Breast epithelium (tissue), 4 donors: ENCODE results near the gene HSPB8. TPM values are rescaled to one million over a fixed set of nuclear protein-coding genes. Genes with fewer than 3 reads are reported as not detected.

Experiments used
- DNase-seq, 2 donors: peaks; one replicate each; pipeline ENCODE4 v3.0.0-alpha.2; 2019; ENCODE audit warnings: low spot score in 2 of 2
- H3K27ac ChIP-seq, 2 donors: fragments of 200-600 bp; sonication (generic) in 1 of 2; one replicate each; pipeline ENCODE4 v1.5.1; 2016 to 2019; ENCODE audit warnings: mild to moderate bottlenecking in 1 of 2
- H3K27me3 ChIP-seq, 2 donors: fragments of 200-600 bp; sonication (generic) in 1 of 2; one replicate each; pipeline versions ENCODE4 v1.5.1 to v1.6.0; 2017 to 2019; ENCODE audit warnings: control low read depth in 1 of 2, mild to moderate bottlenecking in 1 of 2
- H3K36me3 ChIP-seq: fragments of 200-600 bp; one replicate; pipeline ENCODE4 v1.5.1; 2019
- H3K4me1 ChIP-seq, 2 donors: fragments of 200-600 bp; sonication (generic); one replicate each; pipeline ENCODE4 v1.5.1; 2016 to 2019; ENCODE audit warnings: control low read depth in 1 of 2
- H3K4me3 ChIP-seq, 3 donors: fragments of 200-600 bp; sonication (generic); 1 replicate in 2 of 3; 2 replicates in 1 of 3; pipeline ENCODE4 v1.5.1; 2016 to 2019; ENCODE audit warnings: mild to moderate bottlenecking in 3 of 3, moderate library complexity in 2 of 3
- H3K9me3 ChIP-seq, 2 donors: fragments of 200-600 bp; sonication (generic) in 1 of 2; one replicate each; pipeline ENCODE4 v1.5.1; 2016 to 2019; ENCODE audit warnings: control low read depth in 1 of 2
- POLR2A ChIP-seq: fragments of 450-650 bp; IDR thresholded peaks from one replicate; pipeline ENCODE4 v1.6.1; 2016; ENCODE audit warnings: antibody characterized with exemption, mild to moderate bottlenecking, moderate library complexity
- POLR2AphosphoS5 ChIP-seq, 3 donors: sonication (generic); formaldehyde crosslinking; IDR thresholded peaks; one replicate each; pipeline ENCODE4 v1.6.1; 2017; ENCODE audit warnings: antibody characterized with exemption in 3 of 3
- intact Hi-C: fragments of 100-400 bp; cut with DNase I; formaldehyde crosslinking; loops from one replicate; pipeline ENCODE4 v1.15.1; 2023; ENCODE audit warnings: low total_unique reads
- total RNA-seq, 3 donors: library from RNA; depleted of rRNA; stranded (reverse); fragments of >200 nt; gene quantifications; one replicate each; pipeline ENCODE4 v1.1.0, GENCODE V29; 2016
- TF ChIP-seq, protein P1 (sequence below), 3 donors: fragments of 450-650 bp; IDR thresholded peaks; one replicate each; pipeline ENCODE4 v1.5.1; 2016 to 2017; ENCODE audit warnings: antibody characterized with exemption in 3 of 3, mild to moderate bottlenecking in 3 of 3, moderate library complexity in 3 of 3

HSPB8 gene
- total RNA-seq, 3 donors from 2014 or later, result 19.3 to 44.5 (median 32.8) TPM

DNA sequence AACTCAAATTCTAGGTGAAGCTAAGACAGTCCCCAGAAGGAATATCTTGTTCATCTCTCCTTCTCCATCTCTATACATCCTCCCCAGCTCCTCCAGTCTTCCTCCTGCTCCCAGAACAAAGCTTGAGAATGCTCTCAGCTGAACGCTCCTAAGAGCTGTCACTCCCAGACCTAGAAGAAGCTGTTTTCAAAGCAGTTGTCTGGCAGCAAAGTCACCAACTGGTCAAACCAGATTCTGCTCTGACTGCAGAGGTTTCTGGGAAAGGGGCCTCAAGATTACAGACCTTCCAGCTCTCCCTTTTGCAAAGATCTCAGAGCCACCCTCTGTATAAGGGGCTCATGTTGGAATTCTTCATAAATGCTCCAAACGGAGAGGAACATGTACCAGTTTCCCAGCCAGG is 9.6 kb upstream of the HSPB8 start:
- Histone ChIP-seq H3K27ac (no peak overlapping the region), H3K4me3 (no peak overlapping the region), H3K27me3 (peaks cover 0 to 6% of the 10 kb centered on the region in 2 donors), H3K4me1 (no peaks in the 10 kb centered on the region), H3K9me3 (no peaks in the 10 kb centered on the region), H3K36me3 (no peaks in the 10 kb centered on the region)
- no peak for DNase-seq
- TF ChIP-seq, protein P1, sequence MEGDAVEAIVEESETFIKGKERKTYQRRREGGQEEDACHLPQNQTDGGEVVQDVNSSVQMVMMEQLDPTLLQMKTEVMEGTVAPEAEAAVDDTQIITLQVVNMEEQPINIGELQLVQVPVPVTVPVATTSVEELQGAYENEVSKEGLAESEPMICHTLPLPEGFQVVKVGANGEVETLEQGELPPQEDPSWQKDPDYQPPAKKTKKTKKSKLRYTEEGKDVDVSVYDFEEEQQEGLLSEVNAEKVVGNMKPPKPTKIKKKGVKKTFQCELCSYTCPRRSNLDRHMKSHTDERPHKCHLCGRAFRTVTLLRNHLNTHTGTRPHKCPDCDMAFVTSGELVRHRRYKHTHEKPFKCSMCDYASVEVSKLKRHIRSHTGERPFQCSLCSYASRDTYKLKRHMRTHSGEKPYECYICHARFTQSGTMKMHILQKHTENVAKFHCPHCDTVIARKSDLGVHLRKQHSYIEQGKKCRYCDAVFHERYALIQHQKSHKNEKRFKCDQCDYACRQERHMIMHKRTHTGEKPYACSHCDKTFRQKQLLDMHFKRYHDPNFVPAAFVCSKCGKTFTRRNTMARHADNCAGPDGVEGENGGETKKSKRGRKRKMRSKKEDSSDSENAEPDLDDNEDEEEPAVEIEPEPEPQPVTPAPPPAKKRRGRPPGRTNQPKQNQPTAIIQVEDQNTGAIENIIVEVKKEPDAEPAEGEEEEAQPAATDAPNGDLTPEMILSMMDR (IDR thresholded peaks at IDR 0.05), result no peak
- no peak for TF ChIP-seq POLR2A
- no peak for TF ChIP-seq POLR2AphosphoS5 (IDR thresholded peaks at IDR 0.05)
- intact Hi-C loops, result no loop called here

DNA sequence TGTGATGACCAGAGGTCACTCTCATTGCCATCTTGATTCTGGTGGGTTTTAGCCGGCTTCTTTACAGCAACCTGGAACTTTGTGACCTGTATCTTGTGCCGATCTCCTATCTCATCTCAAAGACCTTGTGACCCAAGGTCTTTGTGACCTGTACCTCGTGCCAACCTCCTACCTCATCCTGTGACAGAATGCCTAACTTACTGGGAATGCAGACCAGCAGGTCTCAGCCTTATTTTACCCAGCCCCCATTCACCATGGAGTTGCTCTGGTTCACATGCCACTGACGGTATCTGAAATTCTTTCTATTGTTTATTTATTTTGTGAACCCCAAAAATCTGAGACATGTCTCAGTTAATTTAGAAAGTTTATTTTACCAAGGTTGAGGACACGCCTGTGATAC is 7.4 kb upstream of the HSPB8 start:
- TF ChIP-seq POLR2AphosphoS5 (IDR thresholded peaks at IDR 0.05), result no peak
- TF ChIP-seq, protein P1 (IDR thresholded peaks at IDR 0.05), result no peak
- TF ChIP-seq POLR2A, result no peak
- Histone ChIP-seq H3K27me3 (no peaks in the 10 kb centered on the region), H3K27ac (no peak overlapping the region), H3K9me3 (no peaks in the 10 kb centered on the region), H3K4me3 (no peak overlapping the region), H3K4me1 (no peaks in the 10 kb centered on the region), H3K36me3 (no peaks in the 10 kb centered on the region)
- DNase-seq, result no peak
- intact Hi-C loops, result no loop called here

DNA sequence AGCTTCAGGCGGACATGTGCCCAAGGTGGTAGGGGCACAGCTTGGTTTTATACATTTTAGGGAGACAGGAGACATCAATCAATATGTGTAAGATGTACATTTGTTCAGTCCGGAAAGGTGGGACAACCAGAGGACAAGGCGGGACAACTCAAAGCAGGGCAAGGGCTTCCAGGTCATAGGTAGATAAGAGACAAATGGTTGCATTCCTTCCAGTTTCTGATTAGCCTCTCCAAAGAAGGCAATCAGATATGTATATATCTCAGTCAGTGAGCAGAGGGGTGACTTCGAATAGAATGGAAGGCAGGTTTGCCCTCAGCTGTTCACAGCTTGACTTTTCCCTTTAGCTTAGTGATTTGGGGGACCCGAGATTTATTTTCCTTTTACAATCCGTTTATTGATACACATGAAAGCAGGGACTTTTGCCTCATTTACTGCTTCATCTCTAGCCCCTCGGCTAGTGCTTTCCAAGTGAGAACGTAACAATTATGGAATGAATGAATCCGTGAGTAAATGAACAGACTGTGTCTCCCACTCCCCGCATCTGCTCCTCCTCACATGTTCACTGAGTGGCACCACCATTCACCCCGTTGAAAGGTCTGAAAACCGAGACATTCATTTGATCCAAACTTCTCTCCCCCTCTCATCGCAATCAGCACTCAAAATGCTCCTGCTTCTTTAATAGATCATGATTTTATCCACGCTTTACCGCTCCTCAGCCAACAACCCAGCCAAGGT is 6.9 kb upstream of the HSPB8 start:
- H3K27me3 ChIP-seq, result no peaks in the 10 kb centered on the region
- peak overlapping the region in 1 of 2 donors; percentile 5 for H3K27ac ChIP-seq
- no peak for DNase-seq
- H3K36me3 ChIP-seq, result no peaks in the 10 kb centered on the region
- H3K9me3 ChIP-seq, result no peaks in the 10 kb centered on the region
- intact Hi-C loops, result no loop called here
- no peaks in the 10 kb centered on the region for H3K4me1 ChIP-seq
- no peak overlapping the region for H3K4me3 ChIP-seq
- no peak for TF ChIP-seq POLR2AphosphoS5 (IDR thresholded peaks at IDR 0.05)
- TF ChIP-seq, protein P1 (IDR thresholded peaks at IDR 0.05), result no peak
- TF ChIP-seq POLR2A, result no peak

DNA sequence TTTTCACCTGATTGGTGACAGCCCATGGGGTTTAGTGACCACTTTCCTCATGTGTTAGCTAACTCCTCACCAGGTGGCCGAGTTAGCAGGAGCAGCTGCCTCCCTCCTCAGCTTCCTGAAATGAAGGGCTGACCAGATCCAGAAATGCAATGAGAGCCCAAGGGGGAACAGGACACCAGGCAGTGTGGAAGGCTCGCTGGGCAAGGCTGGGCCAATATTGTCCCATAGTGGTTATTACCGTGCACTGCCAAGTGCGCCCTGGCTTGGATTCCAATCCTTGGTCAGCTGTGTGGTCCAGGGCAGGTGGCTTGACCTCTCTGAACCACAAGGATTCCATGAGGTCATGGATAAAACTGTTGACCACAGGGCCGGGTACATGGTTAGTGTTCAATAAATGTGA is 3.6 kb upstream of the HSPB8 start:
- peaks cover 4 to 8% of the 10 kb centered on the region in 2 donors for H3K4me1 ChIP-seq
- no peak overlapping the region for H3K27ac ChIP-seq
- DNase-seq, result no peak
- H3K27me3 ChIP-seq, result no peaks in the 10 kb centered on the region
- no peaks in the 10 kb centered on the region for H3K9me3 ChIP-seq
- H3K36me3 ChIP-seq, result no peaks in the 10 kb centered on the region
- H3K4me3 ChIP-seq, result no peak overlapping the region
- intact Hi-C loops, result no loop called here
- TF ChIP-seq, protein P1 (IDR thresholded peaks at IDR 0.05), result no peak
- TF ChIP-seq POLR2A, result no peak
- TF ChIP-seq POLR2AphosphoS5 (IDR thresholded peaks at IDR 0.05), result no peak

DNA sequence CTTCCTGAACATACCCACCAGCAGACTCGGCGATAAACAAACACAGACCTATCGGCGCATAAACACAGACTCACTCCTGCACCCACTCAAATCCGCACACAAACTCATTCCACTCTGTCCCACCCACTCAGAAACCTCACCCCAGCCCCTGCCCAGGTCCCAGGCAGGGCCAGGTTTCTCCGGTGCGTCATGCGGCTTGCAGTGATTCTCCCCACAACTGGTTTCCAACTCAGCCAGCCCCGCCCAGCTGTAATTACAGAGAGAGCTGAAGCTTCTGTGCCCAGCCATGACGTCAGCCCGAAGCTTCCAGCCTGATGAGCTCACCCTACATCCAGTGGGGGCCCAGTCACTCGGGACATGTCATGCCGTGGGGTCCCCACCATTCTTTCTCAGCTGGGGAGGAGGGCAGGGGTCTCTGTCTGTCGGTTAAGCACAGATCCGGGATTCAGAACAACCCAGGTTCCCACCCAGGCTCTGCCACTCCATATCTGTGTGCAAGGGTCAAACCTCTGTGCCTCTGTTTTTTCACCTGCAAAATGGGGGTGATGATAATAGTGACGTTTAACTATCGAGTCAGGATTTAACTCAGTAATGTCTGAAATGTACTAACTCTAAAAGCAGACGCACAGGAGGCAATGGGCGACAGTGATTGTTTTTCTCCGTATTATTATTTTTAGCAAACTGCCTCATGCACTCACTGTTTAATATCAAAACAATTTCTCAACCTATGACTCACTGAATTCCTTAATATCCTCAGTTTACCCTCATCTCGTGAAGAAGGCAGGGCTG is 2.3 kb upstream of the HSPB8 start:
- DNase-seq, result peak; percentile 85 to 90
- Histone ChIP-seq H3K27ac (peak overlapping the region; percentile 17 to 77), H3K27me3 (no peaks in the 10 kb centered on the region), H3K9me3 (no peaks in the 10 kb centered on the region), H3K4me3 (peak overlapping the region in 2 of 3 donors; percentile 28 to 57), H3K4me1 (peaks cover 4 to 8% of the 10 kb centered on the region in 2 donors), H3K36me3 (no peaks in the 10 kb centered on the region)
- TF ChIP-seq POLR2AphosphoS5 (IDR thresholded peaks at IDR 0.05) (peak in 2 of 3 donors; percentile 12 to 66), POLR2A (no peak)
- intact Hi-C loops, result no loop called here
